ENCODE measurements around the gene PITPNC1. TPM values are rescaled to one million over a fixed set of nuclear protein-coding genes. Genes with fewer than 3 reads are reported as not detected.

The PITPNC1 gene
- total and polyA plus RNA-seq, 2 of the 13 experiments (the other 11 are each of a cell fraction or from before 2014, with no cell fraction given): 4.1 to 5.7 TPM

DNA sequence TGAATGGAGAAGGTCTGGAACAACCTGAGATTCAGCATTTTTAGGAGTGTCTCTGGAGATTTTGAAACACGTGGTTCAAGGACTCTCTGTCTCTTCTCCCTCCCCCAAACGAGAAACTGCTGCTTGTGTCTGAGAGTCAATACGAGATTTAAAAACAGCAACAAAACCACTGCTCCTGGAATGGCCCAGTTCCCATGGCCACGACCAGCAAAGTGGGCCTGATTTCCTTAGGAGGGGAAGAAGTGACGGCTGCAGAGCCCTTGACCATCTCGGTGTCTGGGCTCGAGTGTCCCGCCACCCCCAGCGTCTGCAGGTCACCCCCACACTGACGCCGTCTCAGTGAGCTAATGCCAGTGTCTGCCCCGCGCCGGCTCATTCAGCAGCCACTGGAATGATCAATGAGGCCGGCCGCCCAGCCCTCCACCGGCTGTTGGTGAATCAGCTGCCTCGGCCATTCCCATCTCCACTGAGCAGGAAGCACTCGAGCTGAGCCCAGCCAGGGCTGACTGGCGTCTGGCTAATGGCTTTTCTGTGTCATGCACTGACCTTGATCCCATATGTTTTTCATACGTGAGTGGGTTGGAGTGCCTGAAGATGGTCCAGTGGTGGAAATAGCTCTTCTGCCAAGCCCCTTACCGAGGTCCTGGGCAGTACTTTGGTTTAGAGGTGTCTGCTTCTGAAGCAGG is 151.8 kb downstream of the PITPNC1 start (continued):
- TF ChIP-seq, protein P1, sequence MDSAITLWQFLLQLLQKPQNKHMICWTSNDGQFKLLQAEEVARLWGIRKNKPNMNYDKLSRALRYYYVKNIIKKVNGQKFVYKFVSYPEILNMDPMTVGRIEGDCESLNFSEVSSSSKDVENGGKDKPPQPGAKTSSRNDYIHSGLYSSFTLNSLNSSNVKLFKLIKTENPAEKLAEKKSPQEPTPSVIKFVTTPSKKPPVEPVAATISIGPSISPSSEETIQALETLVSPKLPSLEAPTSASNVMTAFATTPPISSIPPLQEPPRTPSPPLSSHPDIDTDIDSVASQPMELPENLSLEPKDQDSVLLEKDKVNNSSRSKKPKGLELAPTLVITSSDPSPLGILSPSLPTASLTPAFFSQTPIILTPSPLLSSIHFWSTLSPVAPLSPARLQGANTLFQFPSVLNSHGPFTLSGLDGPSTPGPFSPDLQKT (CRISPR knock-in tag; IDR thresholded peaks at IDR 0.05; ENCODE audit: borderline replicate concordance): no peak
- peak; percentile 76 for TF ChIP-seq KAT8 (CRISPR knock-in tag; IDR thresholded peaks at IDR 0.05)
- no peak for TF ChIP-seq ATAD3A (CRISPR knock-in tag; IDR thresholded peaks at IDR 0.05)
- TF ChIP-seq EZH2 (conservative IDR thresholded peaks at IDR 0.05; ENCODE audit: low read depth, low read length): no peak
- TF ChIP-seq, protein P2, sequence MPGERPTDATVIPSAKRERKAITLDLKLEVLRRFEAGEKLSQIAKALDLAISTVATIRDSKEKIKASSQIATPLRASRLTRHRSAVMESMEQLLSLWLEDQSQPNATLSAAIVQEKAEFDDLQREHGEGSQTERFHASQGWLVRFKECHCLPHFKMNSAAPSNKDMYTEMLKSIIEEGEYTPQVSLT (CRISPR knock-in tag; IDR thresholded peaks at IDR 0.05; ENCODE audit: borderline replicate concordance, low read depth): no peak
- no peak for TF ChIP-seq ONECUT2 (CRISPR knock-in tag; IDR thresholded peaks at IDR 0.05)
- TF ChIP-seq, protein P3, sequence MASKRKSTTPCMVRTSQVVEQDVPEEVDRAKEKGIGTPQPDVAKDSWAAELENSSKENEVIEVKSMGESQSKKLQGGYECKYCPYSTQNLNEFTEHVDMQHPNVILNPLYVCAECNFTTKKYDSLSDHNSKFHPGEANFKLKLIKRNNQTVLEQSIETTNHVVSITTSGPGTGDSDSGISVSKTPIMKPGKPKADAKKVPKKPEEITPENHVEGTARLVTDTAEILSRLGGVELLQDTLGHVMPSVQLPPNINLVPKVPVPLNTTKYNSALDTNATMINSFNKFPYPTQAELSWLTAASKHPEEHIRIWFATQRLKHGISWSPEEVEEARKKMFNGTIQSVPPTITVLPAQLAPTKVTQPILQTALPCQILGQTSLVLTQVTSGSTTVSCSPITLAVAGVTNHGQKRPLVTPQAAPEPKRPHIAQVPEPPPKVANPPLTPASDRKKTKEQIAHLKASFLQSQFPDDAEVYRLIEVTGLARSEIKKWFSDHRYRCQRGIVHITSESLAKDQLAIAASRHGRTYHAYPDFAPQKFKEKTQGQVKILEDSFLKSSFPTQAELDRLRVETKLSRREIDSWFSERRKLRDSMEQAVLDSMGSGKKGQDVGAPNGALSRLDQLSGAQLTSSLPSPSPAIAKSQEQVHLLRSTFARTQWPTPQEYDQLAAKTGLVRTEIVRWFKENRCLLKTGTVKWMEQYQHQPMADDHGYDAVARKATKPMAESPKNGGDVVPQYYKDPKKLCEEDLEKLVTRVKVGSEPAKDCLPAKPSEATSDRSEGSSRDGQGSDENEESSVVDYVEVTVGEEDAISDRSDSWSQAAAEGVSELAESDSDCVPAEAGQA (IDR thresholded peaks at IDR 0.05; ENCODE audit: low read depth): no peak; the same call in 1 of the 2 replicates
- TF ChIP-seq, protein P3 (CRISPR knock-in tag; IDR thresholded peaks at IDR 0.05; ENCODE audit: borderline replicate concordance): no peak
- TF ChIP-seq, protein P4, sequence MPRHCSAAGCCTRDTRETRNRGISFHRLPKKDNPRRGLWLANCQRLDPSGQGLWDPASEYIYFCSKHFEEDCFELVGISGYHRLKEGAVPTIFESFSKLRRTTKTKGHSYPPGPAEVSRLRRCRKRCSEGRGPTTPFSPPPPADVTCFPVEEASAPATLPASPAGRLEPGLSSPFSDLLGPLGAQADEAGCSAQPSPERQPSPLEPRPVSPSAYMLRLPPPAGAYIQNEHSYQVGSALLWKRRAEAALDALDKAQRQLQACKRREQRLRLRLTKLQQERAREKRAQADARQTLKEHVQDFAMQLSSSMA (CRISPR knock-in tag; IDR thresholded peaks at IDR 0.05): no peak
- no peak for TF ChIP-seq MAFF (IDR thresholded peaks at IDR 0.05; ENCODE audit: low read depth, low read length)
- TF ChIP-seq, protein P5, sequence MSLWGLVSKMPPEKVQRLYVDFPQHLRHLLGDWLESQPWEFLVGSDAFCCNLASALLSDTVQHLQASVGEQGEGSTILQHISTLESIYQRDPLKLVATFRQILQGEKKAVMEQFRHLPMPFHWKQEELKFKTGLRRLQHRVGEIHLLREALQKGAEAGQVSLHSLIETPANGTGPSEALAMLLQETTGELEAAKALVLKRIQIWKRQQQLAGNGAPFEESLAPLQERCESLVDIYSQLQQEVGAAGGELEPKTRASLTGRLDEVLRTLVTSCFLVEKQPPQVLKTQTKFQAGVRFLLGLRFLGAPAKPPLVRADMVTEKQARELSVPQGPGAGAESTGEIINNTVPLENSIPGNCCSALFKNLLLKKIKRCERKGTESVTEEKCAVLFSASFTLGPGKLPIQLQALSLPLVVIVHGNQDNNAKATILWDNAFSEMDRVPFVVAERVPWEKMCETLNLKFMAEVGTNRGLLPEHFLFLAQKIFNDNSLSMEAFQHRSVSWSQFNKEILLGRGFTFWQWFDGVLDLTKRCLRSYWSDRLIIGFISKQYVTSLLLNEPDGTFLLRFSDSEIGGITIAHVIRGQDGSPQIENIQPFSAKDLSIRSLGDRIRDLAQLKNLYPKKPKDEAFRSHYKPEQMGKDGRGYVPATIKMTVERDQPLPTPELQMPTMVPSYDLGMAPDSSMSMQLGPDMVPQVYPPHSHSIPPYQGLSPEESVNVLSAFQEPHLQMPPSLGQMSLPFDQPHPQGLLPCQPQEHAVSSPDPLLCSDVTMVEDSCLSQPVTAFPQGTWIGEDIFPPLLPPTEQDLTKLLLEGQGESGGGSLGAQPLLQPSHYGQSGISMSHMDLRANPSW (CRISPR knock-in tag; IDR thresholded peaks at IDR 0.05; ENCODE audit: borderline replicate concordance): no peak
- TF ChIP-seq TARDBP (CRISPR knock-in tag; IDR thresholded peaks at IDR 0.05): no peak
